Measurements from ENCODE around the gene U2SURP.

U2SURP gene

DNA sequence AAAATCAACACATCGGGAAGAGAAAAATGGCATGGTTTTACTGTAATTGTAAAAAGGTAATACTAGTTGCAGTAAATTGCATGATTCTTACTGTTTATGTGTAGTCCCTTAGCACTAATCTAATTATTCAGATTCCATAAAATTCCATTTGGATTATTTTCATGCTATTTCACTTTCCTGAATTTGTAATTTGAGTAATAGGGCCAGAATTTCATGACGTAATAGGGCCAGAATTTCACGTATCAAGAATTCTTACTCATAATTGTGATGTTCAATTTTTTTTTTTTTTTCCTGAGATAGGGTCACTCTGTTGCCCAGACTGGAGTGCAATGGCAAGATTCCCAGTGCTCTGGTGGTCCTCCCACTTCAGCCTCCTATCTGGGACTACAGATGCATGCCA, 2.9 kb upstream of the U2SURP start:
- TF ChIP-seq CTCF (conservative IDR thresholded peaks at IDR 0.05; ENCODE audit: control insufficient read depth, insufficient read depth, low read depth, low read length): no peak
- DNase-seq (ENCODE audit: low read depth): peak; percentile 74
- no peak overlapping the region for H3K4me3 ChIP-seq (ENCODE audit: control insufficient read depth, low read depth, low read length)

GRCh38 chr3:142999881-143000280, 1.5 kb upstream of the U2SURP start:
- peak overlapping the region; percentile 98 for H3K4me3 ChIP-seq (ENCODE audit: control insufficient read depth, low read depth, low read length)
- TF ChIP-seq CTCF (conservative IDR thresholded peaks at IDR 0.05; ENCODE audit: control insufficient read depth, insufficient read depth, low read depth, low read length): no peak
- peak; percentile 25 for DNase-seq (ENCODE audit: low read depth)

DNA sequence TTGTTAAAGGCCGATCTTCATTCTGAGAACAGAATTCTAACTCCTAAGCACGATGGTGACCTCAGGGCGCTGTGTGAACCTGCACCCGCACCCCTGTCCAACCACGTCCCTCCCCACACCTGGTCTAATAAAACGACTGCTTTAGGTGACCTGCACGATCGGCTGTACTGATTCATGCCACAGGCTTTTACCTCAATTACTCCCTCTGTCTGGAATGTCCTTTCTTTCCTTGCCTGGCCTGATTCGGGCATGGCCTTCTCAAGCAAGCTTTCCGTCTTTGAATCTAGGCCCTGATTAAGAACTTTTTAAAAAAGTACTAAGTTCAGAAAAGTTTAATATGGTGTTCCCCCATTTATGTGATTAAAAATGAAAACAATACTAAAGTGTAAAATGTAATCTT, 842 bp upstream of the U2SURP start:
- TF ChIP-seq CTCF (conservative IDR thresholded peaks at IDR 0.05; ENCODE audit: control insufficient read depth, insufficient read depth, low read depth, low read length): no peak
- peak overlapping the region; percentile 98 for H3K4me3 ChIP-seq (ENCODE audit: control insufficient read depth, low read depth, low read length)
- DNase-seq (ENCODE audit: low read depth): peak; percentile 27

DNA sequence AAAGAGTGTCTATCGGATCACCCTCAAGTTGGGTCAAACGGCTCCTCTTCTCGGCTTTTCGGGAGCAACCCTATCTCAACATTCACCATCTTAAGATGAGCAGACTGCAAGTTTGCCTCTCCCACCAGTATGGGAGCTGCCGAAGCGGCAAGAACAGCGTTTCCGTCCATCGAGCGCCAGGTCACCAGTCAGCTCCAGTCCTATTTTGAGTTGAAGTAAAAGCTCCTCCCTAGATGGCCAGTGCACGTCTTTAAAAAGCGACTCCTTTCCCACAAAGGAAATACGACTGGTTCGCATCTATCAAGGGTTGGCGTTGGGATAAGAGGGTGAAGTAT, 369 bp upstream of the U2SURP start:
- H3K4me3 ChIP-seq (ENCODE audit: control insufficient read depth, low read depth, low read length): peak overlapping the region; percentile 98
- no peak for DNase-seq (ENCODE audit: low read depth)
- TF ChIP-seq CTCF (conservative IDR thresholded peaks at IDR 0.05; ENCODE audit: control insufficient read depth, insufficient read depth, low read depth, low read length): no peak

DNA sequence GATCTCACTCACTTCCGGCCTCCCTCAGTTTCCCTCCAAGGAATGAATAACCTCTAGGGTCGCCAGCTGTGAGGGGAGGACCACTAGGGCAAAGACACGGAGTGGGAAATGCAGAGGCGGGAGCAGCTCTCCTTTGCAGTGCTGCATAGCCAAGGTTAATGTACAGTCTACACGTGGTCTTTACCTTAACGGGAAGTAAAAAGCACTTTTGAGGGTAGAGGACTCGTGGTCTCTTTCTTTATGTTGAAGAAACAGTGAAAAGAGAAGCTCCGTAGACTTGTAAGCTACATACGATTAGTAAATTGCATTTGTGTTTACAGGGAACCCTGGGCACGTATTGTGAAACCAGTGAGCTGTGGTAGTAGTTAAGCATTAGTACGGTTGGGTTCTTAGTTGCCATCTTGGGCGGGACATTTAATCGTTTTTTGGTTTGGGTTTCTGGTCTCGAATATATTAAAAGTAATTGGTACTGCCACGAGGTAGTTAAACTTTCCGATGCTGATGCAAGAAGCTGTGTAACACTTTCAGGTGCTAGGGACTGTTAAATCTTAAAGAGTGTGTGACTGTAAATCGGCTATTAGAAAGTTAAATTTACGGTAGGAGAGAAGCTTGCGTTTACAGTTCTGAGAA, 828 bp downstream of the U2SURP start:
- H3K4me3 ChIP-seq (ENCODE audit: control insufficient read depth, low read depth, low read length): peak overlapping the region; percentile 98
- no peak for TF ChIP-seq CTCF (conservative IDR thresholded peaks at IDR 0.05; ENCODE audit: control insufficient read depth, insufficient read depth, low read depth, low read length)
- DNase-seq (ENCODE audit: low read depth): peak; percentile 41

DNA sequence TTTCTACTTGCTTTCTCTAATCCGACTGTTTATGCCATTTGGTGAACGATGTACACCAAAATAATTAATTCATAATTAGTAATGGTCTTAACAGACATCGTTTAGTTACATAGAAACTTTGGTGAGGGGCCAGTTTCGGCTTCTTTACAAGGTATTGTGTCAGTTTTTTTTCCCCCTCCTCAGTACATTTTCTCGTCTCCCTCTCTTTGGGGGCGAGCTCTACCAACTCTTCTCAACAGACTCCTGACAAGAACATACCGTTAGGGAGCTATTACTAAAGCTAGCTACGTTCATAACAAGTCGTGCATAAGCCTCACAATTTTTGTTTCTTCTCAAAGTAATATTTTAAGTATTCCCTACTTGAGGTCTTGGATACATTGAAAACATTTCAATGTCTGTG, 1.4 kb downstream of the U2SURP start:
- H3K4me3 ChIP-seq (ENCODE audit: control insufficient read depth, low read depth, low read length): peak overlapping the region; percentile 98
- no peak for TF ChIP-seq CTCF (conservative IDR thresholded peaks at IDR 0.05; ENCODE audit: control insufficient read depth, insufficient read depth, low read depth, low read length)
- DNase-seq (ENCODE audit: low read depth): no peak

- TF ChIP-seq CTCF (conservative IDR thresholded peaks at IDR 0.05; ENCODE audit: control insufficient read depth, insufficient read depth, low read depth, low read length): no peak
- DNase-seq (ENCODE audit: low read depth): no peak
These were observed 3.5 kb downstream of the U2SURP start for GRCh38 chr3:143004823-143005222.

More at GRCh38 chr3:143004823-143005222, 3.5 kb downstream of the U2SURP start:
- no peak overlapping the region for H3K4me3 ChIP-seq (ENCODE audit: control insufficient read depth, low read depth, low read length)

Data from fibroblast of mammary gland (primary cell).